Measurements from ENCODE around the gene ATG10.

DNA sequence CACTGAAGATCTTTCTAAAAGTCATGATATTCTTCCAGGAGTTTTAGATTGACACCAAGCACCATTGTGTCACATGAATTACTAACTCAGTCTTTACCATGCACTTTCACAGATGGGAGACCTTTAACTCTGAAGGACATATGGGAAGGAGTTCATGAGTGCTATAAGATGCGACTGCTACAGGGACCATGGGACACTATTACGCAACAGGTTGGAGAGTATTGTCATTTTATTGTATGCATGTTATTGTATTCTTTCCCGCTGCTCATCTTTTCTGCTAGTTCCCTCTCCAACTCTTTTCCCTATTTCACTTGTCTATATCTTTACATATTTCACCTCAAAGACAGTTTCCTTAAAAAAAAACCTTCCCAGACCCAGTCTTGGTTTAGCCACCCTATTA, 206.6 kb downstream of the ATG10 start:
- TF ChIP-seq CTCF (IDR thresholded peaks at IDR 0.05; ENCODE audit: borderline replicate concordance, extremely low read depth, low read length, poor library complexity, severe bottlenecking) (no peak), EZH2 (IDR thresholded peaks at IDR 0.05; ENCODE audit: borderline replicate concordance, low read depth, low read length, severe bottlenecking) (no peak)
